HG03460 (cell line): ENCODE results near the gene GRM5.
"Not testable (repeated sequence)": the region's sequence is repeated elsewhere in the genome, so short reads cannot be mapped to it uniquely, and the experiment has no call there.

Source experiments
- ATAC-seq: cut with Tn5 transposase; IDR thresholded peaks from one replicate; pipeline ENCODE4 v1.9.1; 2021; ENCODE audit not compliant: unreplicated experiment

Gene GRM5

DNA sequence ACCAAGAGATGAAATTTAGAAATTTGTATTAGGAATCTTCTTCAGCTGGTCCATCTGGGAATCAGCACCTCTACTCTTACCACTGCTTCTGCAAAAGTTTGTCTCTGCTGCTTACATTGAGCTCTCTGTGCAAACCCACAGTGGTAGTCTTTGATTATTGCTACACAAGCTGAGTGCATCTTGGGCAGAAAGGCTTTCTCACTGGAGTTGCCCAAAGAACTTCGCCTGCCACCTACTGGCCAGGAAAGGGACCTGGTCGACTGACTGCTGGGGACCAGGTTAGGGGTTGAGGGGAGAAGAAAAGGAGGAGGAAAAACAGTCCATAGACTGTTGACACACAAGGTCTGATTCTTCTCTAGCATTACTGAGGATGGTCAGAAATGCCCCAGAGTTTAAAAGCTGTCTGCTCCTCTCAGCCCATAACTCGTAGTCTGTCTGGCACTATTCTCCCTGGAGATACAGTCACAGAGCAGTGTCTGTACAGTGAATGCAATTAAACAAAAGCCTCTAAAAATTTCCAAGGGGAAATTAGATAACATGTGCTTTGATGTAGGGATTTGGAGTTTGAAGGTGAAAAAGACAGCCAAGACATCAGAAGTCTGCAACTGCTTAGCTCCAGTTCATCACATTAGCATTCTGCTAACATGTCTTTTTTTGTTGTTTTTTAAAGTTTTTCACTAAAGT is 513.3 kb downstream of the GRM5 start:
- peak; percentile 96 for ATAC-seq

DNA sequence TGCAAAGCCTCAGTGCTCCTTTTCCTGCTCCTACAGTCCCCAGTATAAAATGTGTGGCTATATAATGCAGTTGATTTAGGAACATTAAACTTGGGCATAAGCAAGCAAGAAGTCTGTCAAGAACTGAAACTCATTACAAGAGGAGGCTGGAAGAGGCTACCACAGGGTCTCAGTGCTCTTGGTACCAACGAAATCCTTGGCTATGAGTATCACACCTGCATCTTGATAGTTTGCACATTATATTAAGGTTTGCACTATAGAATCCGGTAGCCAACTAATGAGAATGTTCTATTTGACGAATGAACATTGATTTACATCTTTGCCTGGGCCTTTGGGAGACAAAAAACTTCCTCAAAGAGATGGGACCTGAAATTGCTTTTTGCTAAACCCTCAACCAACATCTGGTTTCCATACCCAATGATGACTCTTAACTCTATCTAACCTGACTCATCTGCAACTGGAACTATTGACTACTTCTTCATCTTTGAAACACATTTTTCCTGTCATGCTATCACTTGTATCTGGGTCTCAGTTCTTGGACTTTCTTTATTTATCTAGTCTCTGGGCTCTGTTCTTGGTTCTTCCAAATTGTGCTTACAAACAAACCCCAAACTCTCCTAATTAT is 521.0 kb downstream of the GRM5 start:
- peak; percentile 5 for ATAC-seq

DNA sequence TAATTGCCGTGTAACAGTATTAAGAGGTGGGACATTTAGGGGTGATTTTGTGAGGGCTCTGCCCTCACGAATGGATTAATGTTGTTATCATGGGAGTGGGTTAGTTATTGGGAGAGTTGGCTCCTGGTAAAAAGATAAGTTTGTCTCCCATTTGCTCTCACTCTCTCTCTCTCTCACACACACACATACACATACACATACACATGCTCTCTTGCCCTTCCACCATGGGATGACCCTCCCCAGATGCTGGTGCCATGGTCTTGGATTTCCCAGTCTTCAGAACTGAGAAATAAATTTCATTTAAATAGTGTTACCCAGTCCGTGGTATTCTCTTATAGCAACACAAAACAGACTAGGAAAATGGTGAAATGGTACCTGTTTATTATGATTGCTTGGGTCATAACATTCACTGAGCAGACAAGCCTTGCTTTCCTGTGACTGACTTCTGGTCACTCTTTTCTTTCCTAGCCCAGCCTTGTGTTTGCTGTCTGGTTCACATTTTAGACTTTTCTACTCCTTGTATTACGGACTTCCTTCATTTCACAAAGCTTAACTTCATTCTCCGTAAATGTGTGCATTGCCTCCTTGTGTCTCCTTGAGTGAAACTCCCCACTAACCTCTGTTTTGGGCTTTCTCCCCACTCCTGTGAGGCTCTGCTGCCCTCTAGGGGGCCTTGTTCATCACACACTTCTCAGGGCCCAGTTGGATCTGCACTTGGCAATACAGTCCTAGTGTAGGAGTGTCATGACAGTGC is 521.7 kb downstream of the GRM5 start:
- peak; percentile 100 for ATAC-seq

DNA sequence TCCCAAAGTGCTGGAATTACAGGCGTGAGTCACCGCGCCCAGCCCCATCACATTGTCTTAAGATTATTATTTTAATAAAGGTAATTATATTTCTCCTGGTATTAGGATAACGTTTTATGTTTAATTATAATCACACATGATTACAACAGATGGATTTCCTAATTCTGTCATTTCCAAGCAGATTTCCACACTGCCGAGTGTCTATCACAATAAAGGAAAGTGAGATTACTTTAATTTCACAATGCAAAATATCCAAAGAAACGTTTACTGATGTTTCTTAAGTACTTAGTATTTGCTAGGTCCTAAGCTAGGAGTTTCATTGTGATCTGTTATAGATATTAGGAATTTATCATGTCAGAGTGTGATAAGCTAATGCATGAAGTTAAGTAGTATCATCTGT is 524.8 kb downstream of the GRM5 start:
- no peak for ATAC-seq

DNA sequence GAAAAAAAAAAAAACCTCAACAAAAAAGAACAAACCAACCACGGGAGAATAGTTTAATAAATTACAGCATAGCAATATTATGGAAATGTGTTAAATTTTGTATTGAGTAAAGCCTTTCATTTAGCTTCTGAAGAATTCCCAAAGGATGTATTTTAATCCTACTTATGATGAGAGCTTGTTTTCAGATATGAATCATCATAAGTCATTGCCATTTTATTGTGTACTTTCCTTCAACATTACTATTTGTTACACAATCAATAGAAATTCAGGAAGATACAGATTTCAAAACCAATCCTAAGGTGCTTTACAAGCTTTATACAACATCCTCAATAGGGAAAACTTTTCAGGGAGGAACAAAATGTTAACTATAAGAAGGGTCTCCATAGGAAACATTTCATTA is 527.7 kb downstream of the GRM5 start:
- no peak for ATAC-seq

DNA sequence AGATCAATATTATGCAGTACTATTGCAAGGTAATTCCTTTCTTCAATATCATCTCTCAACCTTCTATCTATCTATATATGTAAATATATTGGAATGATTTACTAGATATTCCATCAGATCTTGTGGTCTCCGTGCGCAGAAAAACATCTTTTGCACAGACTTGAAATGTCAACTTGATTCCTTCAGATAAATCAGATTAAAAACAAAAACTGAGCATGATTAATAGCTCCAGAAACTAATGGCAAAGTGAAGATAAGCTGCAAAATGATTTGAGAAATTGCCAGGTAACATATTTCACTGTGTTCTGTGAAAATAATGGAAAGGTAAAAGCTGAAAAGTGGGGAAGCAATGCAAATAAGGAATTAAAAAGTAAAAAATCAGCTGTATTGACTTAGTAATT is 528.2 kb downstream of the GRM5 start:
- ATAC-seq = no peak

DNA sequence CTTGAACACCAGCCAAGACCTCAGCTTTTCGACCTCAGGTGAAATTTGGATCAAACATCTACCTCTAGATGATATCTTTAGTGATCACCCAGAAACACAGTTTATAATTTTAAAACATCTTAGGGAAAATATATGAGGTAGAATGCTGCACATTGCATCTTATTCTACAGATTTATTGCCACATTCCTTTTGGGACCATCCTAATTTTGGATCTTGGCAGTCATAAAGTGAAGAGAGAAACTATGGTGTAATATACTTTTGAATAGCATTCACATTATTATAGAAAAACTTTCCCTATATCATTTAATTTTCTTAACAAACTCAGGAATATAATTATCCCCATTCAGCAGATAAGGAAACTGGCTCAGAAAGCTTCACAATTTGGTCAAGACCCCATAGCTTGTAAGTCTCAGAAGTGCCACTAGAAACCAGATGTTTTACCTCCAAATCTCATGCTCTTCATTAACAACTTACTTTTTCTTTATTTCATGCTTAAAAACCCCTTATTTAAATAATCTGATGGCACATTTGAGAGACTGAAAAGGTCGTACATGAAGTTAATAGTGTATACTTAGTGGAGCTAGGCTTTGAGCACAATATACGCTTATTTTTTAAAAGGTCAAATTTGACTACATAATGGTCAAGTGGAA is 529.0 kb downstream of the GRM5 start:
- ATAC-seq = no peak

DNA sequence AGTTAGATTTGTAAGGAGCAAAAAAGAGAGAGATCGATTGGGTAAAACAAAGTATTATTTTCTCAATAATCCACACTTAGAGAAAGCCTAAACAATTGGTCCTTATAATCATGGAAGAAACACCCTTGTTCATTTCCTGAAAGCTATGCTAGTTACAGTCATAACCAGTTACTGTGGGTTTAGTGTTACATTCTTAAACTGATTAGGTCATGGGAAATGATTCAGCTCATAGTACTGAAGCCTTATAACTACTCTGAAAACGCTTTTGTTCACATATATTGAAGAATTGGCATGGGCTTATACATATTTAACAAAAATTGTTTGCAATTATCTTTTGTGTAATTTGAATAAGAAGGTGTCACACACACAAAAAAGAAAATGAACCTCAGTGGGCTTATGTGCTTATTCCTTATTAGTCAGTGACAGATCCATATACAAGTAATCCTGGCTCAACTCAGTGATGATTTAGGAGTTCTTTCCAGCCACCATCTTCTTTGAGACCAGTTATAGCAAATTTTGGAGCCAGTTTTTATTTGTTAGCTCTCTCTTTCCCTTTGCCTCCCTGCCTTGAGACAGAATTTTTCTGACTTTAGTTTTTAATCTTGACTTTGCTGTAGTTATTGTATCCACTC is 529.8 kb downstream of the GRM5 start:
- peak; percentile 87 for ATAC-seq

DNA sequence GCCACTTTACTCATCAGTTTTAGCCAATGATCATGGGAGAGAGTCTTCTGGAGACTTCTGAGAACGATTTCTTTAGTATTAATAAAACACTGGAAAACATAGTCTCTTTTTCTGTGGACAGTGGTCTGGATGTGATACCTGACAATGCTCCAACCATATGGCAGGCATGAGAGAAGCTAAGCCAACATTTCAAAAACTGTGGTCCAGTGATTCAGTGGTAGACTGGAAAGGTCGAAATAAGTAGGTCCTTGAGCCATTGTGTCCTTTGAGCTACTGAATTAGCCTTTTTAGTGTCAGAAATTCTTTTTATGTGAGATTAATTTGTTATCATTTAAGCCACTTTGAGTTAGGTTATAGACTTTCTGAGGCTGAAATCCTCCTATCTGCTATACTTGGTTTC is 530.5 kb downstream of the GRM5 start:
- ATAC-seq = no peak

DNA sequence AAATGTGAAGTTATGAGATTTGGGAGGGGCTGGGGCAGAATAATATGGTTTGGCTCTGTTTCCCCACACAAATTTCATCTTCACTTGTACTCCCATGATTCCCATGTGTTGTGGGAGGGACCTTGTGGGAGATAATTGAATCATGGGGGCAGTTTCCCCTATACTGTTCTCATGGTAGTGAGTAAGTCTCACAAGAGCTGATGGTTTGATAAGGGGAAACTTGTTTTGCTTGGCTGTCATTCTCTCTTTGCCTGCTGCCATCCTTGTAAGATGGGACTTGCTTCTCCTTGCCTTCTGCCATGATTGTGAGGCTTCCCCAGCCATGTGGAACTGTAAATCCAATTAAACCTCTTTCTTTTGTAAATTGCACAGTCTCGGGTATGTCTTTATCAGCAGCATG is 531.1 kb downstream of the GRM5 start:
- not testable (repeated sequence) for ATAC-seq

DNA sequence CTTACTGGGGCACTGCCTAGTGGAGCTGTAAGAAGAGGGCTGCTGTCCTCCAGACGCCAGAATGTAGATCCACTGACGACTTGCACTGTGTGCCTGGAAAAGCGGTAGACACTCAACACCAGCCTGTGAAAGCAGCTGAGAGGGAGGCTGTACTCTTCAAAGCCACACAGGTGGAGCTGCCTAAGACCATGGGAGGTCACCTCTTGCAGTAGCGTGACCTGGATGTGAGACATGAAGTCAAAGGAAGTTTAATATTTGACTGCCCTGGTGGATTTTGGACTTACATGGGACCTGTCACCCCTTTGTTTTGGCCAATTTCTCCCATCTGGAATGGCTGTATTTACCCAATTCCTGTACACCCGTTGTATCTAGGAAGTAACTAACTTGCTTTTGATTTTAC is 531.6 kb downstream of the GRM5 start:
- no peak for ATAC-seq

DNA sequence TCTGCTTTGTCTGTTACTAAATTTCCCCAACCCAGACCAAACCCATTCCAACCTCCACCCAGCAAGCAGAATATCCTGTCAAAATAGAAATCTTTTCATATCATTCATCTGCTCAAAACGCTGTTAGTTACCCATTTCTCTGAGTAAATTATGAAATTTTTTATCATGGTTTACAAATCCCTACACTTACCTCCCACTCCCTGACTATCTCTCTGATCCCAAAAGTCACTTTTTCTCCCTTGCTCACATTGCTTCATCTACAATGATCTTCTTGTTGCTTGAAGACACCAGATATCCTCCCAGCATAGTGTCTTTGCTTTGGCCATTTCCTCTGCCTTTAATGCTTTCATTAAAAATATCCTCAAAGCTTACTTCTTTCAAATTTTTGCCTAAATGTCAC is 532.8 kb downstream of the GRM5 start:
- ATAC-seq = no peak

DNA sequence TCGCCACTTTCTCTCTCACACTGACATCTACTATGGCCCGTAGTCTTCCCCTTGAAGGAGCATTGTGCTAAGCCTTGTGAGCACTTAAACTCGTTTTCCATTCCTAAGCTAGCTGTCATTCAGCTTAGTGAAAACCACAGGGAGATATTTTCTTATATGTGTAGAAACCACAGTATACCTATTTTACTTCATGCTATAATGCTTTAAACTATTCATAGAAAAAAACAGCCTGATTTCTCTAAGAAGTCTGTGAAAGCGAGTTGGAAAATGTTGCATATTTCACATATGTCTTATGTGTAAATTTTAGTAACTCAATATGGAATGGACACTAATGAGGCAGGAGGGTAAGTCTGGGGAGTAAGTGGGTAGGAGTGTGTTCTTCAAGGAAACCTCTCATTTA is 534.0 kb downstream of the GRM5 start:
- no peak for ATAC-seq

DNA sequence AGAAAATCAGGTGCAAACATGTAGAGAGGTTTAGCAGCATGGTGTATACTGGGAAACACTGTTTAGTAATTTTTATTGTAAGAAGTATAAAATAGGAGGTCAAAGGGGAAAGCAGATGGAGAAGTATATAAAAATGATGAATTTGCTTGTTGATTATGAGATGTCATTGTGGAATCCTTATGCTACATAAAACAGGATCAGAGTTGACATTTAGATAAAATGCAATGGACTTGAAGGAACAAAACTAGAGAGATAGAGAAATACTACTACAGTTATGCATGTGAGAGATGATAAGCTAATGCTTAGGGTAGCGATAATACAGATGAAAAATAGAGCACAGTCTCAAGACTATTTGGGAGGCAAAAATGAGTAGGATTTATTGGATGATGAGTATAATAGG is 536.4 kb downstream of the GRM5 start:
- no peak for ATAC-seq

DNA sequence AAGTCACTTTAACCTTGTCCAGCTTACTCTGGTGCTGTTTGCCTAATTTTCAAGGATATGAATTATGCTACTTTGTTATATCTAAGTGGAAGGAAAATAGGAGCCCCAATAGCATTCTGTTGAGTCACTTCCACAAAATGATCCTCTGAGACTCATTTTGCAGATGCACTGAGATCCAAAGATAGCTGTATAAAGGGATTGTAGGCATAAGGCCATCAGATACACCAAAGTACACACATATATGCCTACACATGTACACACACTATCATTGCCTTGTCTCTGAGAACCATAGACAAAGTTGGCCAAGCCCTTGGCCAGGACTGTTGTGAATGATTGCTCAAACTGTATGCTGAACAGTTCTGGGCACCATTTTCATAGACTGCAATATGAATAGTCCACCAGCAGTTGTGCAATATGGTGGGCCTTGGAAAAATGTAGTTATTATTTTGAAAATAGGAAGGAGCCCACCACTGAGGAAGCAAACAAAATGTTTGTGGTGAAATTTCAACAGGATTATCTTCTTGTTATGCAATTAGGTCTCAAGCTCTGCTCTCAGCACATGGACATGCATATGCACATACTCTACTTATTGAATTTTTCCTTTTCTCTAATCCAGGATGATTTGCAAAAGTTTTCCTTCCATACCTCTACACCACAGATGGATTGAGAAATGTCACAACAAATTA is 542.3 kb downstream of the GRM5 start:
- ATAC-seq = no peak

DNA sequence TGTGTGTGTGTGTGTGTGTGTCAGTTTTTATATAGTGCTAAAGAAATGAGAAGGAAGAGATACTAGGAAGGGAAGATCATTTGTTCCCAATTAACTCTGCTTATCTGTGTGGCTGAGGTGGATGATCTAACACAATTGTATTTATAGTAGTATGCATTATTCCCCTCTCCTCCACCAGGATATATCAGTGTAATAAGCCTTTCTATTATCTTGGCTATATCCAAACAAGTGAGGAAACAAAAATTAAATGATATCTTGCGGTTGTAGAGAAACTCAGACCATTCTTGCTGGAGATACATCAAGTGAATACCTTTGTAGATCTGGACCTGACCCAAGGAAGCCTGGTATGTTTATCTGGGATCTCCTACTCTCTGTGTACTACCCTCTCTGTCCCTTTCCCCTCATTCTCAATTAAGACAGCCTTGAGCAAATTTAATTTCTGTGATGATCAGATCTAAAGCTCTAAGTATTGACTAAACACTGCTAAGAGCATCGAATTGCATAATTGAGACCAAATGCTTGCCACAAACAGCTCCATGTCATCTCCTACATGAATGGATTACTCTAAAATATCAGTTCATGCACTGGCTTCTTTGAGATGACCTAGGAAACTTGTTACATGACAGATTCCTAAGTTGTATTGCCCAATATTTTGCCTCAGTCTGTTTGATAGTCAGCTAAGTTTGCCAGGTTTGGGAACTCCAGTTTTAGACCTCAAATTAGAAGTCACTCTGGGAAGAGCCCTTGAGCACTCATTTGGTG is 543.0 kb downstream of the GRM5 start:
- no peak for ATAC-seq

DNA sequence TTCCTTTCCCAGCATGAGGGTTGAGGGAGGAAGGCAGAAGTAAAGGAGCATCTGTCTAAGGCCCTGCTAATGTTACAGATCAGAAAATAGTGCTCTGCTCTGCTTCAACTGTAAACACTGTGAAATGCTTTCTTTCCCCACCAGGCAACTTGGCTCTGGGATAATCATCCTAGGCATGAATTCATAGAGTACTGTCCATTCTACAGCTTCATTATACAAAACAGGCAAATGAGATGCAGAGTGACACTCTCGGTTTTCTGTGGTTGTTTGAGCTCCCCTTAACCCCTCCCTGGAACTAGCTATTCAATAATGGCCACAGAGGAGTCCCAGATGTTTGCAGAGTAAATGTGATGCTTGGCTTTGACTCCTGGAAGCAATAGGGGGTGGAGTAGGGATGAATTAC is 544.0 kb downstream of the GRM5 start:
- no peak for ATAC-seq

DNA sequence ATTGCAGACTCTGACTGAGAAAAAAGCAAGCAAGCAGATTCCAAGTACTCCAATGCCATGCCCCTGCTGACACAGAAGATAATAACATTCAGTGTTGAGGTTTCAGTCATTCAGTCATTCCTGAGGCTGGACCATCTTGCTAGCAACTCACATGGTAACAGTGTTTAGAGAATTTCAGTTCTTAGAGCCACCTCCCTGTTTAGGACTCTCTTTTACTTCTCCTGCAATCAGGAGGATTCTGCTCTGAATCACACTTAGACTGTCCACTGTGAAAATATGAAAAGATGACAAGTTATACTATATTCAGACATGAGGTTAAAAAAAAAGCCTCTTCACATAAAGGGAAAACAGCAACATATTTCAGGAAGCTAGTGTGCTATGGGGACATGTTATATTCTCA is 544.4 kb downstream of the GRM5 start:
- ATAC-seq = no peak

DNA sequence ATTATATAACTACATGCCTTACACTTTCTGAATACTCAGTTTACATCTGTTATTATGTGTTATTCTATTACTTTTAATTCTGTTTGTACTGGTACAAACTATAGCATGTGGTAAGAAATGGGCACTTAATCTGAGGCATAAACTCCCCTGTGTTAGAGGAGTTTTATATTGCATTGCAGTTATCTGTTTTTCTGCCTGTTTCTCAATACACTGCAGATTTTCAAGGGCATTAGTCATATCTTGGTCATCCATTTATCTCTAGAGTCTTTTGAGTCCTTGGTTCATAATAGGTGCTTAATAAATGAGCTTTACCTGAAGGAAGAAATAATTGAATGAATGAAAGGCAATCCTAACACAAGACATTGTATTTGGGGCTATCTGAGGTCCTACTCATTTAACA is 545.4 kb downstream of the GRM5 start:
- no peak for ATAC-seq

DNA sequence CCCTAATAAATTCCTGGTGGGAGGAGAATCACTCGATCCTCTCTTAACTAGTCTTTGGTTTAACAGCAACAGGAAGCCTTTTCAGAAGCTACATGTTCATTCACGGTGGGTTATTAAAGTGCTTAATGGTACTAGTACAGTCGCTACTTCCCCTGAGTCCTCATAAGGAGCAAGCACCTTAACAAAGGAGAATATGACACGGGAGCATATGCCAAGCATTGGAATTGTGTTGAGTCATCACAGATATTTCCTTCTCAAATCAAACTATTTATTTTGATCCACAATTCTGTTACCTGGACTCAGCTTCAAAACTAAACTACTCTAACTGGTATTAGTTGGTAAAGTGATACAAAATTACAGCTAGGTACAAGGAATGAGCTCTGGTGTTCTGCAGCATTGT is 550.8 kb downstream of the GRM5 start:
- no peak for ATAC-seq
